ENCODE results near the gene PRDX6.

DNA sequence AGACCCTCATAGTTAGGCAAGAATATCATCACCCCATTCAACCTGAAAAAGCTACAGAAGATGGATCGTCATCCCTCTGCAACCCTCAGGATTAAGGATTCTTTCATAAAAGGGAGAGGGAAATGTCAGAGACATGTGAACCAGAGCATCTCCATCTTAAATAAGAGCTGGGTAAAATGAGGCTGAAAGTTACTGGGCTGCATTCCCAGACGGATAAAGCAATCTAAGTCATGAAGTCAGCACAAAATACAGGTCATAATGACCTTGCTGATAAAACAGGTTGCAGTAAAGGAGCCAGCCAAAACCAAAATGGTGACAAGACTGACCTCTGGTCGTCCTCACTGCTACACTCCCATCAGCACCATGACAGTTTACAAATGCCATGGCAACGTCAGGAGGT is 22.6 kb downstream of the PRDX6 start:
- TF ChIP-seq CTCF (conservative IDR thresholded peaks at IDR 0.05; ENCODE audit: low read depth, low read length) (no peak), EZH2 (IDR thresholded peaks at IDR 0.05; ENCODE audit: borderline replicate concordance, low read depth, low read length, poor library complexity, severe bottlenecking) (no peak)
